Lower leg skin (tissue), 4 donors: ENCODE results near the gene RCOR1. TPM values are rescaled to one million over a fixed set of nuclear protein-coding genes. Genes with fewer than 3 reads are reported as not detected.

Source experiments
- DNase-seq, 2 donors: peaks; one replicate each; pipeline ENCODE4 v3.0.0-alpha.2; 2019; ENCODE audit warnings: low spot score in 2 of 2
- H3K4me3 ChIP-seq: fragments of 200-600 bp; sonication (generic); 2 replicates; pipeline ENCODE4 v1.5.1; 2017; ENCODE audit warnings: mild to moderate bottlenecking, low read depth; ENCODE audit not compliant: poor library complexity, severe bottlenecking
- POLR2A ChIP-seq, 2 donors: fragments of 450-650 bp; IDR thresholded peaks; one replicate each; pipeline ENCODE4 v1.6.1; 2016 to 2017; ENCODE audit warnings: antibody characterized with exemption in 2 of 2, mild to moderate bottlenecking in 1 of 2, moderate library complexity in 1 of 2
- WGBS, 2 donors: methylation state at CpG; one replicate each; pipeline ENCODE4 v1.1.5; 2018; 5-methylcytosine and 5-hydroxymethylcytosine counted together
- intact Hi-C: fragments of 100-400 bp; cut with DNase I; formaldehyde crosslinking; loops from one replicate; pipeline ENCODE4 v1.15.0; 2023; ENCODE audit warnings: low total_unique reads
- total RNA-seq, 4 donors: library from RNA; depleted of rRNA; stranded (reverse); fragments of >200 nt; gene quantifications; one replicate each; pipeline ENCODE4 v1.1.0, GENCODE V29; 2016
- TF ChIP-seq, protein P1 (sequence below), 3 donors: fragments of 450-650 bp; IDR thresholded peaks; one replicate each; pipeline ENCODE4 v1.5.1; 2016; ENCODE audit warnings: antibody characterized with exemption in 3 of 3, mild to moderate bottlenecking in 3 of 3, moderate library complexity in 2 of 3

Gene RCOR1
- total RNA-seq, 4 donors from 2014 or later = 20.1 to 25.3 (median 22.9) TPM

DNA sequence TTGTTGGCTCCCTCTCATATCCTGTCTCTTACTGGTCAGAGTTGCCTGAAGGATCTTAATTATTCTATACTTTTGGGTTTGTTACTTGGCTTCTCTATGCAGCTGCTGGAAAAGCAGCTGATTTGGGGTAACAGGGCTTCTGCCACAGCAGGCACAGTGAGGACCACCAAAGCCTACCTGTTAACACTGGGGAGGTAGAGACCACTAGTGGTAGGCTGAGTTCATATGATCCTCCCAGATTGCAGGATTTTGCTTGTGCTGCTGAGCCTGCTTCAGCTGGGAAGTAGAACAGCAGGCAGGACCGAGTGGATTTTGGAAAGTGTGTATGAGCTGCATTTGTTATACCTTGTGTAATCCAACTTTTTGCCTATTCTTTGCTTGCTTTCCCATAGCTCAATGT is 34.1 kb downstream of the RCOR1 start:
- 71 to 80% methylated on average over 1 of the region's 1 CpG for WGBS, 2 donors
- intact Hi-C loops = no loop called here
- TF ChIP-seq, protein P1, sequence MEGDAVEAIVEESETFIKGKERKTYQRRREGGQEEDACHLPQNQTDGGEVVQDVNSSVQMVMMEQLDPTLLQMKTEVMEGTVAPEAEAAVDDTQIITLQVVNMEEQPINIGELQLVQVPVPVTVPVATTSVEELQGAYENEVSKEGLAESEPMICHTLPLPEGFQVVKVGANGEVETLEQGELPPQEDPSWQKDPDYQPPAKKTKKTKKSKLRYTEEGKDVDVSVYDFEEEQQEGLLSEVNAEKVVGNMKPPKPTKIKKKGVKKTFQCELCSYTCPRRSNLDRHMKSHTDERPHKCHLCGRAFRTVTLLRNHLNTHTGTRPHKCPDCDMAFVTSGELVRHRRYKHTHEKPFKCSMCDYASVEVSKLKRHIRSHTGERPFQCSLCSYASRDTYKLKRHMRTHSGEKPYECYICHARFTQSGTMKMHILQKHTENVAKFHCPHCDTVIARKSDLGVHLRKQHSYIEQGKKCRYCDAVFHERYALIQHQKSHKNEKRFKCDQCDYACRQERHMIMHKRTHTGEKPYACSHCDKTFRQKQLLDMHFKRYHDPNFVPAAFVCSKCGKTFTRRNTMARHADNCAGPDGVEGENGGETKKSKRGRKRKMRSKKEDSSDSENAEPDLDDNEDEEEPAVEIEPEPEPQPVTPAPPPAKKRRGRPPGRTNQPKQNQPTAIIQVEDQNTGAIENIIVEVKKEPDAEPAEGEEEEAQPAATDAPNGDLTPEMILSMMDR (IDR thresholded peaks at IDR 0.05) = no peak
- TF ChIP-seq POLR2A (IDR thresholded peaks at IDR 0.05) = no peak
- no peak for DNase-seq
- no peak overlapping the region for H3K4me3 ChIP-seq

DNA sequence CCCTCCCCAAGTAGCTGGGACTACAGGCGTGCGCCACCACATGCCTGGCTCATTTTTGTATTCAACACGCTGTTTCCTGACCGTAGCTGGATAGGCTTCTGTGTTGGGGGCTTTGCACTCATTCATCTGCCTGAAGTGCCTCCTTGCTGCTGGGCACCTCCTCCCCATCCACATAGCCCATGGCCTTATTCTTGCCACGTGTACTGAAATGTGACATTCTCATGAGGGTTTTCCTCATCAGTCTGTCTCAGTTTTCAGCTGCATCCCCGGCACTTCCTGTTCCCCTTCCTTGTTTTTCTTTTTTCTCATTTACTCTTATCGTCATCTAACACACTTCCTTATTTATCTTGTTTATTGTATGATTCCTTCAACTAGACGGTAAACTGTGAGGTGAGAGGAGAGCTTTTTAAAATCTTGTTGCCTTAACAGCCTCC is 36.6 kb downstream of the RCOR1 start:
- intact Hi-C loops = no loop called here
- 64 to 65% methylated on average over 8 of the region's 8 CpGs for WGBS, 2 donors
- TF ChIP-seq POLR2A (IDR thresholded peaks at IDR 0.05) = no peak
- TF ChIP-seq, protein P1 (IDR thresholded peaks at IDR 0.05) = no peak
- DNase-seq = no peak
- no peak overlapping the region for H3K4me3 ChIP-seq

DNA sequence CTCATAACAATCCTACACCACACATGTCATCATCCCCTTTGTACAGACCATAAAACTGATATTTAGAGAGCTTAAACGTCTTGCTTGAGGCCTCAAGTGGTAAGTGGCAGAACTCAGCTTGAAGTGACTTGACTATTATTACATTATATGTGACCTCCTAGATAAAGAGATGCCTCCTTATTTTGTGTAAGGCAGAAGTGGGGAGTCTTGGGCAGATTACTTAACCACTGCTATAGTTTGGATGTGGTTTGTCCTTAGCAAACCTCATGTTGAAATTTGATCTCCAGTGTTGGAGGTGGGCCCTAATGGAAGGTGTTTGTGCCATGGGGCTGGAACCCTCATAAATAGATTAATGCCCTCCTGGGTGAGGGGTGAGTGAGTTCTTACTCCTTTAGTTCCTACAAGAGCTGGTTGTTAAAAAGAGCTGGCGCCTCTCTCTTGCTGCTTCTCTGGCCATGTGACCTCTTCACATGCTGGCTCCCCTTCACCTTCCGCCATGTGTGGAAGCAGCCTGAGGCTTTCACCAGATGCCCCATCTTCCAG is 37.4 kb downstream of the RCOR1 start:
- TF ChIP-seq POLR2A (IDR thresholded peaks at IDR 0.05) = no peak
- TF ChIP-seq, protein P1 (IDR thresholded peaks at IDR 0.05) = no peak
- intact Hi-C loops = no loop called here
- WGBS, 2 donors = 62 to 65% methylated on average over 3 of the region's 3 CpGs
- no peak overlapping the region for H3K4me3 ChIP-seq
- DNase-seq = no peak

DNA sequence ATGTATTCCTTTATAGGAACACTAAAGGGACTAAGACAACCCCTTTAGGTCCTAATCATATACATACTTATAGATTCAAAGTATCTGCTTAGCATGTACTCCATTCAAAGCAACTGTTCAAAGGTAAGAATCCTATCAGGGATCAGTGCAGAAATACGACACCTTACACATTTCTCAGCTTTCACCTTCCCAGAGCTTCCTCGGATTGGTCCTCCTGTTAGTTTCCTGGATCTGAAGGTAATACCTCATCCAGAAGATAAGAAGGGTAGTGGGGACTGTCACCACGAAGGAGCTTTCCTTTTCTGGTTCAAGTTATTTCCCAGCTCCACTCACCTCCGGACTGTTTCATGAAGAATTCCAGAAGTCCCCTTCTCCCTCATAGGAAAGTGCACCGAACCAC is 38.0 kb downstream of the RCOR1 start:
- no peak for DNase-seq
- no peak for TF ChIP-seq POLR2A (IDR thresholded peaks at IDR 0.05)
- TF ChIP-seq, protein P1 (IDR thresholded peaks at IDR 0.05) = no peak
- no peak overlapping the region for H3K4me3 ChIP-seq
- intact Hi-C loops = no loop called here
- WGBS, 2 donors = 62 to 71% methylated on average over 5 of the region's 5 CpGs

DNA sequence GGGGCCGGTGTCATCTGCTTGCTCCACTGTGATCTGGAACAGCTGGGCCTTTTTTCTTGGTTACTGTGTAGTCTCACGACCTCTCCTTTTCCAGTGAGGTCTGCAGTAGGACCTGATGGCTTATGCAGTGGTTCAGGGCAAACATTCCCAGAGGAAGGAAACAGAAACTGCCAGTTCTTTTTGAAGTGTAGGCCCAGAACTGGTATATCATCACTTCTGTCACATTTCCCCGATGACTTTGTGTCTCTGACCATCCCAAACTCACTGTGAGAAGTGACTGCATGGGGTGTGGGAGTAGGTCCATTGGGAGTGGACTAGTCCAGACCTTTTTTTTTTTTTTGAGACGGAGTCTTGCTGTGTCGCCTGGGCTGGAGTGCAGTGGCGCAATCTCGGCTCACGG is 38.4 kb downstream of the RCOR1 start:
- intact Hi-C loops = no loop called here
- DNase-seq = no peak
- 80 to 81% methylated on average over 8 of the region's 8 CpGs for WGBS, 2 donors
- TF ChIP-seq, protein P1 (IDR thresholded peaks at IDR 0.05) = no peak
- no peak for TF ChIP-seq POLR2A (IDR thresholded peaks at IDR 0.05)
- no peak overlapping the region for H3K4me3 ChIP-seq
